GM12878 (cell line): ENCODE measurements around the gene MACROD2. TPM values are rescaled to one million over a fixed set of nuclear protein-coding genes. Genes with fewer than 3 reads are reported as not detected.

ENCODE experiments used
- ATAC-seq: fragments of 200-7000 bp; cut with Tn5 transposase; 3 replicates; pipeline ENCODE4 v1.9.1; 2020; ENCODE audit warnings: mild to moderate bottlenecking, moderate library complexity
- BruUV-seq: library from RNA; stranded (reverse); fragments of 400-500 nt; replicated peaks from 2 replicates; lab custom pipeline; 2021; lab: Mats Ljungman, UMichigan
- CTCF ChIA-PET: fragments of 300-600 bp; sonication (Branson Sonifier 250); formaldehyde crosslinking; extraction: SDS; loops from one replicate; lab custom pipeline; 2021; ENCODE audit warnings: inconsistent platforms; lab: Yijun Ruan, JAX
- POLR2A ChIA-PET: fragments of 350-600 bp; formaldehyde crosslinking; extraction: SDS; loops from one replicate; lab custom pipeline; 2021; ENCODE audit warnings: inconsistent platforms; lab: Charles Lee
- RAD21 ChIA-PET: fragments of 300-600 bp; sonication (Branson Sonifier 250); formaldehyde crosslinking; loops from one replicate; lab custom pipeline; 2023; ENCODE audit warnings: antibody characterized with exemption; ENCODE audit not compliant: unreplicated experiment; lab: Charles Lee
- SMC1A ChIA-PET: fragments of 300-600 bp; sonication (Branson Sonifier 250); formaldehyde crosslinking; loops from one replicate; lab custom pipeline; 2023; ENCODE audit not compliant: unreplicated experiment, uncharacterized antibody; lab: Charles Lee
- DNase-seq: peaks from one replicate; pipeline ENCODE4 v3.0.0-alpha.2; 2011; ENCODE audit warnings: low read depth, low spot score
- FAIRE-seq: peaks from 3 replicates; lab custom pipeline; 2011; peaks lifted over from hg19 to GRCh38; lab: Jason Lieb, UNC
- H2AFZ ChIP-seq: 2 replicates; pipeline ENCODE4 v1.6.0; 2011; ENCODE audit warnings: low read depth, low read length, control low read depth; ENCODE audit not compliant: control insufficient read depth
- H3K27ac ChIP-seq: 2 replicates; pipeline ENCODE4 v1.5.1; 2011; ENCODE audit warnings: control low read depth; ENCODE audit not compliant: control insufficient read depth, insufficient read depth
- H3K27me3 ChIP-seq, 2 experiments: replicated peaks in 1 of 2; 2 replicates each; pipeline versions ENCODE4 v1.6.0 to v1.6.1; 2011; ENCODE audit warnings: low read length in 1 of 2; ENCODE audit not compliant: control insufficient read depth in 2 of 2, insufficient read depth in 2 of 2
- H3K36me3 ChIP-seq, 2 experiments: 2 replicates each; pipeline ENCODE4 v1.5.1; 2011; ENCODE audit warnings: low read length in 1 of 2; ENCODE audit not compliant: control insufficient read depth in 2 of 2, insufficient read depth in 2 of 2
- H3K4me1 ChIP-seq: 2 replicates; pipeline ENCODE4 v1.6.1; 2011; ENCODE audit warnings: mild to moderate bottlenecking, low read length, moderate library complexity, mixed read lengths; ENCODE audit not compliant: control insufficient read depth, insufficient read depth
- H3K4me2 ChIP-seq: 2 replicates; pipeline ENCODE4 v1.6.0; 2011; ENCODE audit warnings: control low read depth; ENCODE audit not compliant: control insufficient read depth, insufficient read depth
- H3K4me3 ChIP-seq: fragments of 200-600 bp; sonication (generic); 2 replicates; pipeline ENCODE4 v1.5.1; 2016
- H3K79me2 ChIP-seq: 2 replicates; pipeline ENCODE4 v1.6.0; 2011; ENCODE audit warnings: low read length; ENCODE audit not compliant: control insufficient read depth, insufficient read depth
- H3K9ac ChIP-seq: 2 replicates; pipeline ENCODE4 v1.8.0; 2011; ENCODE audit warnings: low read length, control low read depth, mixed read lengths; ENCODE audit not compliant: control insufficient read depth, insufficient read depth
- H3K9me3 ChIP-seq: replicated peaks from 3 replicates; pipeline ENCODE4 v1.5.1; 2011; ENCODE audit warnings: mild to moderate bottlenecking, low read length; ENCODE audit not compliant: control insufficient read depth, insufficient read depth
- H4K20me1 ChIP-seq: 2 replicates; pipeline ENCODE4 v1.6.0; 2011; ENCODE audit not compliant: control insufficient read depth, insufficient read depth
- EED ChIP-seq: sonication (generic); IDR thresholded peaks from 2 replicates; pipeline ENCODE4 v1.6.1; 2016; ENCODE audit warnings: antibody characterized with exemption, low read depth
- FOXM1 ChIP-seq: IDR thresholded peaks from 2 replicates; pipeline ENCODE4 v1.6.1; 2012; ENCODE audit warnings: low read depth, mild to moderate bottlenecking, inconsistent platforms, low read length, moderate library complexity
- RAD21 ChIP-seq: IDR thresholded peaks from 2 replicates; pipeline ENCODE4 v1.6.1; 2011; ENCODE audit warnings: mild to moderate bottlenecking, low read depth, low read length, moderate library complexity; ENCODE audit not compliant: insufficient read depth
- SP1 ChIP-seq: IDR thresholded peaks from one replicate; pipeline ENCODE4 v1.6.1; 2011; ENCODE audit warnings: low read depth, low read length
- YY1 ChIP-seq: IDR thresholded peaks from 2 replicates; pipeline ENCODE4 v1.6.1; 2011; ENCODE audit warnings: low read depth, mild to moderate bottlenecking, low read length
- ZSCAN29 ChIP-seq: fragments of 450-650 bp; IDR thresholded peaks from 2 replicates; pipeline ENCODE4 v1.6.1; 2017; ENCODE audit warnings: mild to moderate bottlenecking, moderate library complexity
- WGBS: methylation state at CpG from one replicate; pipeline ENCODE4 v1.1.6; 2016; ENCODE audit warnings: low lambda C conversion rate; ENCODE audit not compliant: insufficient replicate concordance, insufficient coverage; ENCODE audit errors: missing lambda C conversion rate; 5-methylcytosine and 5-hydroxymethylcytosine counted together
- in situ Hi-C: fragments of 300-500 bp; cut with MboI; formaldehyde crosslinking; loops from 9 replicates; pipeline ENCODE4 v1.14.3; 2018; ENCODE audit warnings: mixed read lengths
- intact Hi-C: fragments of 100-400 bp; cut with micrococcal nuclease; formaldehyde crosslinking; loops from one replicate; pipeline ENCODE4 v1.14.2; 2022; ENCODE audit not compliant: unreplicated experiment
- polyA plus RNA-seq, 11 experiments: library from polyadenylated mRNA; depleted of rRNA in 4 of 11; unstranded in 6 of 11; stranded (reverse) in 5 of 11; fragments of >200 nt; fragmentation: Nextera tagmentation in 4 of 11; fragmentation: Illumina TruSeq in 1 of 11; extraction: Ambion mirVana in 4 of 11; extraction: Trizol in 1 of 11; gene quantifications; 1 replicate in 1 of 11; 2 replicates in 10 of 11; pipeline versions ENCODE4 v1.2.1 to v1.2.3, GENCODE V29; 2011 to 2016; ENCODE audit warnings: inconsistent platforms in 2 of 11, missing spikeins in 2 of 11, low read depth in 1 of 11
- total RNA-seq, 4 experiments: library from RNA; depleted of rRNA in 3 of 4; stranded (reverse); fragments of >200 nt in 3 of 4; fragmentation: Illumina TruSeq in 1 of 4; extraction: Trizol in 1 of 4; gene quantifications; 2 replicates each; pipeline versions ENCODE4 v1.2.1 to v1.2.3, GENCODE V29; 2013 to 2021
- TF ChIP-seq, protein P1 (sequence below): fragments of 450-650 bp; IDR thresholded peaks from 2 replicates; pipeline ENCODE4 v1.6.1; 2017; ENCODE audit warnings: mild to moderate bottlenecking

Gene MACROD2
- total and polyA plus RNA-seq, 10 of the 15 experiments (the other 5 are each of a cell fraction or from before 2014, with no cell fraction given), result 1.1 to 21.5 (median 2.2) TPM

DNA sequence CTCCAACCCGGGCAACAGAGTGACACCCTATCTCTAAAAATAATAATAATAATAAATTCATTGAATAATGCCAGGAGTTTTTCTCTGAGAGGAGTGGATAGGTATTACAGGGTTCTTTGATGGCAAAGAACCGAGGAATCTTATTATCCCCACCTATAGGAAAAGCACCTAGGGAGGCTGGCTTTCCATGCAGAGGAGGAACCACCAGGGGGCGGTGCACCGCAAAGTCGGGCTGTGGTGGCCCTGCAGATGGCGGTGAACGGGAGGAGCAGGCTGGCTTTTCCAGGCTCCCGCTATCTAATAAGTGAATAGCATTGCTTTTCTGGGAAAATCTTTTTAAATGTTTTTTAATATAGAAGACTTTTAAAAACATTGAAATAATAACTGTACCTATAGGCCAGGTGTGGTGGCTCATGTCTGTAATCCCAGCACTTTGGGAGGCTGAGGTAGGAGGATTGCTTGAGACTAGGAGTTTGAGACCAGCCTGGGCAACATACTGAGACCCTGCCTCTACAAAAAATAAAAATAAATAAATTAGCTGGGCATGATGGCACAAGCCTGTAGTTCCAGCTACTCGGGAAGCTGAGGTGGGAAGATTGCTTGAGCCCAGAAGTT lies 1713.8 kb downstream of the MACROD2 start (continued):
- TF ChIP-seq, protein P1, sequence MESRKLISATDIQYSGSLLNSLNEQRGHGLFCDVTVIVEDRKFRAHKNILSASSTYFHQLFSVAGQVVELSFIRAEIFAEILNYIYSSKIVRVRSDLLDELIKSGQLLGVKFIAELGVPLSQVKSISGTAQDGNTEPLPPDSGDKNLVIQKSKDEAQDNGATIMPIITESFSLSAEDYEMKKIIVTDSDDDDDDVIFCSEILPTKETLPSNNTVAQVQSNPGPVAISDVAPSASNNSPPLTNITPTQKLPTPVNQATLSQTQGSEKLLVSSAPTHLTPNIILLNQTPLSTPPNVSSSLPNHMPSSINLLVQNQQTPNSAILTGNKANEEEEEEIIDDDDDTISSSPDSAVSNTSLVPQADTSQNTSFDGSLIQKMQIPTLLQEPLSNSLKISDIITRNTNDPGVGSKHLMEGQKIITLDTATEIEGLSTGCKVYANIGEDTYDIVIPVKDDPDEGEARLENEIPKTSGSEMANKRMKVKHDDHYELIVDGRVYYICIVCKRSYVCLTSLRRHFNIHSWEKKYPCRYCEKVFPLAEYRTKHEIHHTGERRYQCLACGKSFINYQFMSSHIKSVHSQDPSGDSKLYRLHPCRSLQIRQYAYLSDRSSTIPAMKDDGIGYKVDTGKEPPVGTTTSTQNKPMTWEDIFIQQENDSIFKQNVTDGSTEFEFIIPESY, result no peak
- TF ChIP-seq FOXM1, result no peak
- peak; percentile 64 for TF ChIP-seq YY1
- no peak for TF ChIP-seq ZSCAN29
- TF ChIP-seq EED, result no peak
- TF ChIP-seq SP1, result no peak

DNA sequence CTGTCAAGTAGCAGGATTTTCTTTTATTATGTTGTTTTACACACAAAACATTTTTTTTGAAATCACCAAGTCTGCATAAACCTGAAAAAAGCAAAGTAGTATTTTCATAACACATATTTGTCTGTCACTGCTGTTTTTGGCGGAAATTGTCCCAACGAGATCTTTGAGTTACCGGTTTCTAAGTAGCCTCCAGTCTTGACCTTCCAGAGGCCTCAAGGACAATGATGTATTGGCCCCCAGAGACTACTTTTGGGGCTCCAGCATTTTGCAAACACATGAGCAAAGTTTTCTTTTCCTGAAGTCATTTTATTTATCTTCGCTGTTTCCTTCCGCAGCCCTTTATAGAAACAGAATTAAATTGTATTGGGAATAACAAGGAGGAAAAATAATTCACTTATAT lies 1715.3 kb downstream of the MACROD2 start:
- H3K79me2 ChIP-seq, result no peaks in the 10 kb centered on the region
- no peak overlapping the region for H3K4me3 ChIP-seq
- in situ Hi-C loops (loop anchor here (25.0 kb wide), 1 partner anchor 777 kb away; no protein-coding TSS in a partner anchor), intact Hi-C loops (no loop called here)
- ChIA-PET CTCF (interaction anchor here (1.5 to 4.6 kb wide), 5 partner anchors 11 to 764 kb away, joined by 4 to 39 read pairs (median 8); no protein-coding TSS in a partner anchor), RAD21 (interaction anchor here (0.7 kb wide), 2 partner anchors 611 to 771 kb away, joined by 3 to 6 read pairs; no protein-coding TSS in a partner anchor), POLR2A (no interaction called here), SMC1A (interaction anchor here (2.9 kb wide), 1 partner anchor 764 kb away, joined by 27 read pairs; no protein-coding TSS in a partner anchor)
- no peaks in the 10 kb centered on the region for H3K36me3 ChIP-seq
- TF ChIP-seq RAD21, result no peak
- no peak for ATAC-seq
- H3K4me2 ChIP-seq, result no peak overlapping the region
- no peaks in the 10 kb centered on the region for H3K27me3 ChIP-seq
- no peak overlapping the region for H3K27ac ChIP-seq
- no peak for DNase-seq
- H3K4me1 ChIP-seq, result no peaks in the 10 kb centered on the region
- H3K9ac ChIP-seq, result no peak overlapping the region
- WGBS, result 87% methylated on average over 5 of the region's 5 CpGs
- no TSS peak for BruUV-seq
- no peaks in the 10 kb centered on the region for H3K9me3 ChIP-seq
- FAIRE-seq, result no peak
- no peaks in the 10 kb centered on the region for H4K20me1 ChIP-seq
- H2AFZ ChIP-seq, result no peak overlapping the region
